GM21526 (cell line): ENCODE data around the gene TBL1X.
A peak's percentile ranks its signal among the peaks of the same experiment; 100 is the strongest.

Source experiments
- ATAC-seq: cut with Tn5 transposase; IDR thresholded peaks from one replicate; pipeline ENCODE4 v1.9.1; 2021; ENCODE audit warnings: moderate library complexity; ENCODE audit not compliant: unreplicated experiment, low FRiP score

TBL1X gene

DNA sequence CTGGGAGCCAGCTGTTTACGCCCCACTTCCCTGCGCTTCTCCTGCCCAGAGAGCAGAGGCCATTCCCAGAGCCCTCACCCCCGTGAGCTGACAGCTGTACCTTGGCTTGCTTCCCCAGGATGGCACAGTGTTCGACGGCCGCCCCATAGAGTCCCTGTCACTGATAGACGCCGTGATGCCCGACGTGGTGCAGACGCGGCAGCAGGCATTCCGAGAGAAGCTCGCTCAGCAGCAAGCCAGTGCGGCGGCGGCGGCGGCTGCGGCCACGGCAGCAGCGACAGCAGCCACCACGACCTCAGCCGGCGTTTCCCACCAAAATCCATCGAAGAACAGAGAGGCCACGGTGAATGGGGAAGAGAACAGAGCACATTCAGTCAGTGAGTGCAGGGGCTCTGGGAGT, 223.0 kb downstream of the TBL1X start:
- no peak for ATAC-seq

GRCh38 chrX:9688833-9689232, 224.0 kb downstream of the TBL1X start:
- ATAC-seq, result no peak

GRCh38 chrX:9690046-9690445, 225.2 kb downstream of the TBL1X start:
- no peak for ATAC-seq

DNA sequence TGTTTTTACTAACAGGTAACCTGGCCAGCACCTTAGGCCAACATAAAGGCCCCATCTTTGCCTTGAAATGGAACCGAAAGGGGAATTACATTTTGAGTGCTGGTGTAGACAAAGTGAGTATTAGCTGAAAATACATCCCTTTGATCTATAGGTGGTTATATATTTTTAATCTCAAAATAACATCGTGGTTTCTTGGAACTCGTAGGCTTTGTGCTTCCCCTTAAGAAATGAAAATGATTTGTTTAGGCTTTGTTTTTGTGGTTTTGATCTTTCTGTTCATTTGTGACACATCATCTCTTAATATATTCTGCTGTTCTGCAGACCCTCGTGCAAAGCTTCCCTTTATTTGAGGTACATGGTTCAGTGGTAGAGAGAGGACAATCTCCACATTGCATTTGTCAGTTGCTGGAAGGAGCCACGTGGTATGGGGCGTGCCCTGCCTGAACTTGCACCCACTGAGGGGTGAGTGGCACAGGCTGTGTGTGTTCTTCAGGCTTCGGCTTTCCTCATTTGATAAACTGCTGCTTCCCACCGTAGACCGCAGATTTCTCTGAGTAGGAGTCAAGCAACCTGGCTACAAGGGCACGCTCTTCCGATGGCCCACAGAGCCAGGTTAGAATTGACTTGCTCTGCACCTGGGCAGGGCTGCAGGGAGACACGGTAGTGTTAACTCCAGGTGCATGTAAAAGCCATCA, 228.6 kb downstream of the TBL1X start:
- no peak for ATAC-seq

- no peak for ATAC-seq
These were observed 233.7 kb downstream of the TBL1X start for GRCh38 chrX:9698576-9698975.

DNA sequence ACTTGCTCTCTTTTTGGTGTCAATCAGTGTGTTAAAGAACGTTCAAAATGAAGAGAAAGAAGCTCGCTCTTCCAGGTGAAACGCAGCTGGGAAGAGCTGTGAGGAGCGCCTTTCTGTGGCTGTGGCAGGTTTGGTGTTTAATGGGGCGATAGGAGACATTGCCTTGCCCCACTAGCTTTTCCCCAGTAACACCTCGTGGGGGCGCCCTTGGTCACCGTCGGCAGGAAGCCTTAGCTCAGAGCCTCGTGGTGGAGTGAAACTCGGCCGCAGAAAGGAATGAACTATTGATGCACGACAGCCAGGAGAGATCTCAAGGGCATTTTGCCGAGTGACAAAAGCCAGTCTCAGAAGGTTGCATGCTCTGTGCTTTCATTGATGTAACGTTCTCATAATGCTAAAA, 235.7 kb downstream of the TBL1X start:
- no peak for ATAC-seq

DNA sequence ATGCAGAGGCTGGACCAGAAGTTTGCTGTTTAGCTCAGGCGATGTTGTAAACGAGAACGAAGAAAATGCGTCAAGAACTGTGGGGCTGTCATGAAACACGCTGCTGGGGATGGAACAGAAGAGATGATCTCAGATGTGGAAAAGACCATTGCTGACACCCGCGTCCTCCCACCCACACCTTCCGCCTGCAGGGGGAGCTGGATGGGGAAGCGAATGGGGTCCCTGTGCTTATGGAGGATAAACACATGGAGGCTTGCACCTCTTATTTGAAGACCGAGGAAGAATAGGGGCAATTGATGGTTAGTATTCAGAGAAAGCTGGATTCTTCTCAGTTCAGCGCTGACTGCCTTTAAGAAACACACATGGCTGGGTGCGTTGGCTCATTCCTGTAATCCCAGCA, 236.9 kb downstream of the TBL1X start:
- ATAC-seq, result no peak

GRCh38 chrX:9703406-9703805, 238.5 kb downstream of the TBL1X start:
- ATAC-seq, result no peak

GRCh38 chrX:9704876-9705465, 240.1 kb downstream of the TBL1X start:
- no peak for ATAC-seq

GRCh38 chrX:9706421-9706820, 241.6 kb downstream of the TBL1X start:
- no peak for ATAC-seq

- no peak for ATAC-seq
These were observed 242.6 kb downstream of the TBL1X start for GRCh38 chrX:9707306-9708033.

DNA sequence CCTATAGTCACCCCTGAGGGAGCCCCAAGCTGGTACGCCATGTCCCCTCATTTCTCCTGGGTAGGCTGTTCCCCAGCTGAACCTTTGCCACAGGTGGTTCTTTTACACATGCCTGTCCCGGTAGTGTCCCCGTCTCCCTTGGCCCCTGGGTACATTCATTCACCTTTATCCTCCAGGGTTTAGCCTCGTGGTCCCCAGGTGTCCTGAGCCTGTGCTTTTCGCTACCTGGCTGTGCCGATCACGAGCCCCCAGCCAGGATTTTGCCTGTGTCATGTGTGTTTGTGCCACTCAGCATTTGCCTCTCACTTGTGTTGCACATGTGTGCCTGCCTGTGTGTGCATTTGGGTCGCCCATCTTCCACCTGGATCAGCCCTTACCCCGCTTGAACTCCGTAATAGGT, 243.2 kb downstream of the TBL1X start:
- no peak for ATAC-seq

GRCh38 chrX:9708923-9709553, 244.2 kb downstream of the TBL1X start:
- peak; percentile 91 for ATAC-seq

- ATAC-seq, result no peak
These were observed 245.5 kb downstream of the TBL1X start for GRCh38 chrX:9710332-9710731.

GRCh38 chrX:9717376-9717775, 252.5 kb downstream of the TBL1X start:
- no peak for ATAC-seq

DNA sequence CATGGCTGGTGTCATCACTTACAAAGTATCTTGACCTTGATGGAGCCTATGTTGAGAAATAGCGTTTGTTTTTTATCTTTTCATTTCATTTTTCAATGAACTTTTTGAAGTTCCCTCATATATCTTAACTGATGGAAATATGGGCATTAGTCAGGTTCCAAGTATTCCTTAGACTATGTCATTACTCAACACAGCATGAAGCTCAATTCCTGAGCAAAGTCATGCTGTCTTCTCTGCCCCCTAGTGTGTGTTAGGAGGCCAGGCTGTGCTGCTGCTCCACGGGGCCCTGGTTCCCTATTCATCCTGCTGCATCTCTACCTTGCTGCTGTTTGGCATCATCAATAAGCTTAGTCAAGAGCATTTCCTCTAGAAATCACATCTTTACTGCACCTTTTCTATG, 259.9 kb downstream of the TBL1X start:
- ATAC-seq, result no peak

DNA sequence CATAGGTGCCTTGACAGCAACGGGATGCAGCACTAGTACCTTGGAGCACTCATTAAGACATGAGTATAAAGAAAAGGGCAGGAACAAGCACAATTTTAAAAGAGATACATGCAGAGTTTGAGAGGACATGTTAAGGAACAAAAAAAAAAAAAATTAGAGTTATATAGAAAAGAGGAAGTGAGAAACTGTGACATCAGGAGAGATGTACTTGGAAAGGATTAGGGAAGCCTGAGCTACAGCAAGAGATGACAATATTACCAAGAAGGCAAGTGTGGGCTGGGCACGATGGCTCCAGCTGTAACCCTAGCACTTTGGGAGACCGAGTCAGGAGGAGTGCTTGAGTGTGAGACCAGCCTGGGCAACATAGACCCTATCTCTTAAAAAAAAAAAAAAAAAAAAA, 263.4 kb downstream of the TBL1X start:
- ATAC-seq, result no peak

GRCh38 chrX:9729171-9729885, 264.5 kb downstream of the TBL1X start:
- no peak for ATAC-seq

- no peak for ATAC-seq
These were observed 265.2 kb downstream of the TBL1X start for GRCh38 chrX:9730078-9730477.

- no peak for ATAC-seq
These were observed 265.9 kb downstream of the TBL1X start for GRCh38 chrX:9730752-9731151.

DNA sequence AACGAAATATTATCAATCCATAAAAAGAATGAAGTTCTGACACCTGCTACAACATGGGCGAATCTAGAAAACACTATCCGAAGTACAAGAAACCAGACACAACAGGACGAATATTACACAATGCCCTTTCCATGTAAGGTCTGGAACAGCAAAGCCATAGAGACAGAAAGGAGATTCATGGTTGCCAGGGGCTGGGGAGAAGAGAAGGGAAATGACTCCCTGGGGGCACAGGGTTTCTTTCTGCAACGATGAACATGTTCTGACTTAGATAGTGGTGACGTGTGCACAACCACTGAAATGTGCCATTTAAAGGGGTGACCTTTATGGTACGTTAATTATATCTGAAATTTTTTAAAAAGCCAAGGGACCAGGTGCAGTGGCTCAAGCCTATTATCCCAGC, 272.5 kb downstream of the TBL1X start:
- no peak for ATAC-seq
